ENCODE results near the gene DGKG. TPM values are rescaled to one million over a fixed set of nuclear protein-coding genes. Genes with fewer than 3 reads are reported as not detected.

The DGKG gene
- total and polyA plus RNA-seq, 2 of the 8 experiments (the other 6 are each of a cell fraction or from before 2014, with no cell fraction given) = 0.30 to 0.48 TPM

- H2BK5ac ChIP-seq (ENCODE audit: low read depth, low read length) = no peak overlapping the region
- H3K27me3 ChIP-seq (replicated peaks in 1 of 4; ENCODE audit: control insufficient read depth in 3 of 4, extremely low read depth in 1 of 4, insufficient read depth in 3 of 4, low read length in 3 of 4) = no peaks in the 10 kb centered on the region
- no peak overlapping the region for H4K8ac ChIP-seq (ENCODE audit: extremely low read depth, insufficient read depth, low read length)
- no peak overlapping the region for H2BK120ac ChIP-seq (replicated peaks; ENCODE audit: low read depth, low read length)
- no peak overlapping the region for H3K14ac ChIP-seq (ENCODE audit: insufficient read length)
- ChIA-PET POLR2A (ENCODE audit: partially characterized antibody) (no interaction called here), CTCF (ENCODE audit: partially characterized antibody) (interaction anchor here (0.9 to 3.9 kb wide), 17 partner anchors 10 to 289 kb away, joined by 3 to 33 read pairs (median 3); no protein-coding TSS in a partner anchor)
- no peak overlapping the region for H4K91ac ChIP-seq (replicated peaks; ENCODE audit: insufficient read length, low read length)
- H3K18ac ChIP-seq (ENCODE audit: extremely low read depth, low read length) = no peak overlapping the region
- no peak overlapping the region for H3K27ac ChIP-seq (ENCODE audit: low read depth, low read length)
- 95% methylated on average over 7 of the region's 7 CpGs; no CpG with 5 or more reads in 1 of the 2 experiments for WGBS, 2 experiments (ENCODE audit: extremely low coverage in 1 of 2, insufficient coverage in 1 of 2, insufficient read length in 1 of 2, insufficient replicate concordance in 2 of 2, low coverage in 1 of 2, low lambda C conversion rate in 2 of 2, missing lambda C conversion rate in 1 of 2)
- H2AFZ ChIP-seq (ENCODE audit: low read length) = no peak overlapping the region
- H3K4me2 ChIP-seq (ENCODE audit: insufficient read depth in 1 of 2, low read depth in 2 of 2, low read length in 2 of 2) = no peak overlapping the region
- H3K56ac ChIP-seq (replicated peaks; ENCODE audit: insufficient read length, low read depth, low read length) = no peak overlapping the region
- no peak overlapping the region for H3K9ac ChIP-seq (replicated peaks in 1 of 4; ENCODE audit: extremely low read depth in 1 of 4, low read depth in 3 of 4, low read length in 3 of 4)
- no peak overlapping the region for H2BK20ac ChIP-seq (ENCODE audit: low read length)
- no peak overlapping the region for H3K4ac ChIP-seq (replicated peaks; ENCODE audit: insufficient read length, low read depth, low read length)
- no peaks in the 10 kb centered on the region for H3K79me1 ChIP-seq (ENCODE audit: low read depth, low read length)
- H3K79me2 ChIP-seq (ENCODE audit: control insufficient read depth in 1 of 2, insufficient read depth in 2 of 2, low read length in 2 of 2) = no peaks in the 10 kb centered on the region
- H3K9me3 ChIP-seq (ENCODE audit: insufficient read depth in 2 of 2, low read depth in 1 of 2, low read length in 1 of 2) = no peaks in the 10 kb centered on the region
- TF ChIP-seq CBX5 (IDR thresholded peaks at IDR 0.05; ENCODE audit: low read depth, low read length) (no peak), RAD21 (IDR thresholded peaks at IDR 0.05 in 1 of 2, conservative IDR thresholded peaks at IDR 0.05 in 1 of 2; ENCODE audit: low read depth in 2 of 2, low read length in 2 of 2) (peak in 1 of 2 experiments; percentile 28; a peak in 1 of 4 replicates)
- no peak overlapping the region for H2BK12ac ChIP-seq (ENCODE audit: low read depth, low read length)
- no peak overlapping the region for H3K23ac ChIP-seq (ENCODE audit: insufficient read length)
- H4K5ac ChIP-seq (ENCODE audit: insufficient read length, low read depth, low read length) = no peak overlapping the region
- no peak overlapping the region for H2BK15ac ChIP-seq (ENCODE audit: low read length)
- DNase-seq (ENCODE audit: low read depth in 1 of 2, low spot score in 2 of 2) (no peak), FAIRE-seq (no peak)
- H3K4me3 ChIP-seq (ENCODE audit: extremely low read depth in 1 of 4, insufficient read depth in 2 of 4, low read depth in 3 of 4, low read length in 4 of 4) = no peak overlapping the region
- no peaks in the 10 kb centered on the region for H3K36me3 ChIP-seq (ENCODE audit: control insufficient read depth in 2 of 4, insufficient read depth in 4 of 4, low read length in 3 of 4)
- H3K4me1 ChIP-seq (replicated peaks in 1 of 4; ENCODE audit: control insufficient read depth in 3 of 4, insufficient read depth in 4 of 4, low read length in 3 of 4) = no peaks in the 10 kb centered on the region
- H2AK5ac ChIP-seq (ENCODE audit: low read depth, low read length) = no peak overlapping the region
- H4K20me1 ChIP-seq (replicated peaks in 1 of 2; ENCODE audit: control insufficient read depth in 1 of 2, insufficient read depth in 2 of 2, low read length in 2 of 2) = no peaks in the 10 kb centered on the region
- no peaks in the 10 kb centered on the region for H3K23me2 ChIP-seq (ENCODE audit: low read depth, low read length)
These were observed 142.8 kb downstream of the DGKG start for GRCh38 chr3:186219211-186219638.
